HEK293T (cell line): ENCODE data around the gene BMP4.

Source experiments
- BHLHE40 ChIP-seq: fragments of 450-650 bp; IDR thresholded peaks from 2 replicates; pipeline ENCODE4 v1.6.1; 2016; ENCODE audit warnings: mild to moderate bottlenecking, moderate library complexity, borderline replicate concordance
- FOXA1 ChIP-seq: fragments of 450-650 bp; IDR thresholded peaks from 2 replicates; pipeline ENCODE4 v1.6.1; 2016; ENCODE audit warnings: mild to moderate bottlenecking
- FOXM1 ChIP-seq: fragments of 450-650 bp; IDR thresholded peaks from 2 replicates; pipeline ENCODE4 v1.6.1; 2017; ENCODE audit warnings: mild to moderate bottlenecking, borderline replicate concordance
- HDGF ChIP-seq: fragments of 450-650 bp; IDR thresholded peaks from 2 replicates; pipeline ENCODE4 v1.6.1; 2017; ENCODE audit warnings: antibody characterized with exemption, borderline replicate concordance
- NFRKB ChIP-seq: fragments of 450-650 bp; IDR thresholded peaks from 2 replicates; pipeline ENCODE4 v1.6.1; 2016; ENCODE audit warnings: mild to moderate bottlenecking, moderate library complexity
- SP1 ChIP-seq: fragments of 450-650 bp; IDR thresholded peaks from 2 replicates; pipeline ENCODE4 v1.6.1; 2017
- SUZ12 ChIP-seq: fragments of 450-650 bp; IDR thresholded peaks from 2 replicates; pipeline ENCODE4 v1.6.1; 2016; ENCODE audit warnings: mild to moderate bottlenecking
- ZNF384 ChIP-seq: fragments of 450-650 bp; IDR thresholded peaks from 2 replicates; pipeline ENCODE4 v1.6.1; 2016
- TF ChIP-seq, protein P1 (sequence below): fragments of 450-650 bp; IDR thresholded peaks from 2 replicates; pipeline ENCODE4 v1.6.1; 2016

- TF ChIP-seq SUZ12: no peak
- no peak for TF ChIP-seq FOXA1
- TF ChIP-seq BHLHE40: no peak
- TF ChIP-seq SP1: no peak
- no peak for TF ChIP-seq FOXM1
- TF ChIP-seq, protein P1, sequence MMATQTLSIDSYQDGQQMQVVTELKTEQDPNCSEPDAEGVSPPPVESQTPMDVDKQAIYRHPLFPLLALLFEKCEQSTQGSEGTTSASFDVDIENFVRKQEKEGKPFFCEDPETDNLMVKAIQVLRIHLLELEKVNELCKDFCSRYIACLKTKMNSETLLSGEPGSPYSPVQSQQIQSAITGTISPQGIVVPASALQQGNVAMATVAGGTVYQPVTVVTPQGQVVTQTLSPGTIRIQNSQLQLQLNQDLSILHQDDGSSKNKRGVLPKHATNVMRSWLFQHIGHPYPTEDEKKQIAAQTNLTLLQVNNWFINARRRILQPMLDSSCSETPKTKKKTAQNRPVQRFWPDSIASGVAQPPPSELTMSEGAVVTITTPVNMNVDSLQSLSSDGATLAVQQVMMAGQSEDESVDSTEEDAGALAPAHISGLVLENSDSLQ: no peak
- no peak for TF ChIP-seq ZNF384
- no peak for TF ChIP-seq NFRKB
- TF ChIP-seq HDGF: no peak
Observed at GRCh38 chr14:53934778-53935414, 21.7 kb downstream of the BMP4 start.
